ENCODE results near the gene FAM76A. TPM values are rescaled to one million over a fixed set of nuclear protein-coding genes. Genes with fewer than 3 reads are reported as not detected.

The FAM76A gene
- total RNA-seq, 2 donors from 2014 or later = 5.4 to 7.6 TPM

- H3K4me1 ChIP-seq = peaks cover 7% of the 10 kb centered on the region
- H3K36me3 ChIP-seq (replicated peaks in 1 of 2; ENCODE audit: insufficient read depth in 1 of 2, low read depth in 2 of 2) = no peaks in the 10 kb centered on the region
- H3K27me3 ChIP-seq = no peaks in the 10 kb centered on the region
- no peak overlapping the region for H3K4me3 ChIP-seq
- H3K27ac ChIP-seq = no peak overlapping the region
- WGBS, 2 donors = 61 to 65% methylated on average over 5 of the region's 5 CpGs
- intact Hi-C loops (cut with DNase I) = no loop called here
- DNase-seq = no peak
- no peak for ATAC-seq
- no peak for TF ChIP-seq POLR2A (IDR thresholded peaks at IDR 0.05)
- TF ChIP-seq CTCF (IDR thresholded peaks at IDR 0.05) = peak in 2 of 7 experiments; percentile 9 to 18
- no peaks in the 10 kb centered on the region for H3K9me3 ChIP-seq
These were observed 6.2 kb upstream of the FAM76A start for GRCh38 chr1:27719286-27720251.

GRCh38 chr1:27724961-27725373 lies 794 bp upstream of the FAM76A start:
- H3K9me3 ChIP-seq = no peaks in the 10 kb centered on the region
- no peaks in the 10 kb centered on the region for H3K36me3 ChIP-seq (replicated peaks in 1 of 2; ENCODE audit: insufficient read depth in 1 of 2, low read depth in 2 of 2)
- H3K27ac ChIP-seq = peak overlapping the region in 3 of 4 donors; percentile 46 to 93 (median 90)
- no peaks in the 10 kb centered on the region for H3K27me3 ChIP-seq
- no peak for ATAC-seq
- H3K4me1 ChIP-seq = peaks cover 11% of the 10 kb centered on the region
- peak in 3 of 4 donors; percentile 8 to 31 (median 19) for DNase-seq
- WGBS, 2 donors = 78 to 89% methylated on average over 1 to 9 of the region's 9 CpGs
- no peak overlapping the region for H3K4me3 ChIP-seq
- intact Hi-C loops (cut with DNase I) = no loop called here
- no peak for TF ChIP-seq CTCF (IDR thresholded peaks at IDR 0.05)
- TF ChIP-seq POLR2A (IDR thresholded peaks at IDR 0.05) = no peak

- DNase-seq (peak; percentile 45 to 59 (median 54)), ATAC-seq (peak; percentile 7)
- H3K4me3 ChIP-seq = peak overlapping the region; percentile 94 to 95
- intact Hi-C loops (cut with DNase I) = no loop called here
- peak overlapping the region; percentile 53 to 93 (median 88) for H3K27ac ChIP-seq
- 0 to 1% methylated on average over 8 to 32 of the region's 46 CpGs for WGBS, 2 donors
- no peaks in the 10 kb centered on the region for H3K9me3 ChIP-seq
- peaks cover 11% of the 10 kb centered on the region for H3K4me1 ChIP-seq
- H3K36me3 ChIP-seq (replicated peaks in 1 of 2; ENCODE audit: insufficient read depth in 1 of 2, low read depth in 2 of 2) = no peaks in the 10 kb centered on the region
- peak in 2 of 7 experiments; percentile 5 to 9 for TF ChIP-seq CTCF (IDR thresholded peaks at IDR 0.05)
- no peak for TF ChIP-seq POLR2A (IDR thresholded peaks at IDR 0.05)
- H3K27me3 ChIP-seq = no peaks in the 10 kb centered on the region
These were observed 648 bp downstream of the FAM76A start for GRCh38 chr1:27726173-27727044.

GRCh38 chr1:27727126-27727525 lies 1.4 kb downstream of the FAM76A start:
- intact Hi-C loops (cut with DNase I) = no loop called here
- TF ChIP-seq CTCF (IDR thresholded peaks at IDR 0.05) (no peak), POLR2A (IDR thresholded peaks at IDR 0.05) (no peak)
- Histone ChIP-seq H3K9me3 (no peaks in the 10 kb centered on the region), H3K27me3 (no peaks in the 10 kb centered on the region), H3K27ac (peak overlapping the region in 1 of 4 donors; percentile 7), H3K36me3 (replicated peaks in 1 of 2; ENCODE audit: insufficient read depth in 1 of 2, low read depth in 2 of 2) (no peaks in the 10 kb centered on the region), H3K4me3 (no peak overlapping the region), H3K4me1 (peaks cover 11% of the 10 kb centered on the region)
- WGBS, 2 donors = 67 to 73% methylated on average over 3 of the region's 3 CpGs
- ATAC-seq (no peak), DNase-seq (no peak)
